Vagina (tissue), 2 donors: ENCODE data around the gene CD300LB.

Source experiments
- POLR2A ChIP-seq, 2 donors: fragments of 450-650 bp; IDR thresholded peaks; one replicate each; pipeline ENCODE4 v1.6.1; 2017; ENCODE audit warnings: antibody characterized with exemption in 2 of 2, mild to moderate bottlenecking in 2 of 2, moderate library complexity in 2 of 2
- POLR2AphosphoS5 ChIP-seq, 2 donors: sonication (generic); formaldehyde crosslinking; IDR thresholded peaks; one replicate each; pipeline ENCODE4 v1.9.0; 2017; ENCODE audit warnings: antibody characterized with exemption in 2 of 2, mild to moderate bottlenecking in 2 of 2, low read depth in 1 of 2; ENCODE audit not compliant: insufficient read depth in 1 of 2
- TF ChIP-seq, protein P1 (sequence below), 3 experiments: fragments of 450-650 bp in 2 of 3; fragments of 200-600 bp in 1 of 3; sonication (generic) in 1 of 3; IDR thresholded peaks; one replicate each; pipeline ENCODE4 v1.5.1; 2017 to 2019; ENCODE audit warnings: antibody characterized with exemption in 3 of 3, mild to moderate bottlenecking in 2 of 3, moderate library complexity in 2 of 3

DNA sequence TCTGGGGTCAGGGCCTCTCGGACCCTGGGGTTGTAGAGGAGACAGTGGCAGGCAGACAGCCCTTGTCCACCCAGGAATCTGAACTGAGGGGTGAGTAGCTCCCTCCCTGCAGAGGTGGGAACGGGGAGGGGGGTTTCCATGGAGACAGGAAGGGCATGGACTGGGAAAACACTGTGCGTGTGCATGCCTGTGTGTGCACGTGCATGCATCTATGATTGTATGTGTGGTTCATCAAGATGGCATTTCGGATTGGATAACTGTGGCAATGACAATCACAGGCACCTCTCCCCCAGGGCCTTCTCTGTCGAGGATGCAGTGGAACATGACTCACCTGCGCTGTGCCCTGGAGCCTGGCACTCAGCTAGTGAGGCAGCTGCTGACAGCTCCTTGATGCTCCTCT, 20.8 kb upstream of the CD300LB start:
- TF ChIP-seq, protein P1, sequence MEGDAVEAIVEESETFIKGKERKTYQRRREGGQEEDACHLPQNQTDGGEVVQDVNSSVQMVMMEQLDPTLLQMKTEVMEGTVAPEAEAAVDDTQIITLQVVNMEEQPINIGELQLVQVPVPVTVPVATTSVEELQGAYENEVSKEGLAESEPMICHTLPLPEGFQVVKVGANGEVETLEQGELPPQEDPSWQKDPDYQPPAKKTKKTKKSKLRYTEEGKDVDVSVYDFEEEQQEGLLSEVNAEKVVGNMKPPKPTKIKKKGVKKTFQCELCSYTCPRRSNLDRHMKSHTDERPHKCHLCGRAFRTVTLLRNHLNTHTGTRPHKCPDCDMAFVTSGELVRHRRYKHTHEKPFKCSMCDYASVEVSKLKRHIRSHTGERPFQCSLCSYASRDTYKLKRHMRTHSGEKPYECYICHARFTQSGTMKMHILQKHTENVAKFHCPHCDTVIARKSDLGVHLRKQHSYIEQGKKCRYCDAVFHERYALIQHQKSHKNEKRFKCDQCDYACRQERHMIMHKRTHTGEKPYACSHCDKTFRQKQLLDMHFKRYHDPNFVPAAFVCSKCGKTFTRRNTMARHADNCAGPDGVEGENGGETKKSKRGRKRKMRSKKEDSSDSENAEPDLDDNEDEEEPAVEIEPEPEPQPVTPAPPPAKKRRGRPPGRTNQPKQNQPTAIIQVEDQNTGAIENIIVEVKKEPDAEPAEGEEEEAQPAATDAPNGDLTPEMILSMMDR (IDR thresholded peaks at IDR 0.05) = no peak
- no peak for TF ChIP-seq POLR2A (IDR thresholded peaks at IDR 0.05)
- TF ChIP-seq POLR2AphosphoS5 (IDR thresholded peaks at IDR 0.05; ENCODE audit: insufficient read depth in 1 of 2, low read depth in 1 of 2) = no peak
